ENCODE measurements around the gene CFAP53. TPM values are rescaled to one million over a fixed set of nuclear protein-coding genes. Genes with fewer than 3 reads are reported as not detected.

Gene CFAP53
- total RNA-seq, 1 experiment from 2014 or later: 0.94 TPM

- DNase-seq: no peak
- CTCF ChIA-PET: no interaction called here
- no peak for TF ChIP-seq CTCF (IDR thresholded peaks at IDR 0.05; ENCODE audit: unreplicated experiment)
- H3K9me3 Mint-ChIP-seq (ENCODE audit: low read depth, unreplicated experiment): no peaks in the 10 kb centered on the region
- no peaks in the 10 kb centered on the region for H3K27me3 Mint-ChIP-seq (ENCODE audit: unreplicated experiment)
- no peaks in the 10 kb centered on the region for H3K36me3 Mint-ChIP-seq (ENCODE audit: insufficient read depth, unreplicated experiment)
- intact Hi-C loops (cut with micrococcal nuclease; ENCODE audit: unreplicated experiment): no loop called here
- no TSS peak for BruUV-seq (replicated peaks)
- H3K4me3 Mint-ChIP-seq (ENCODE audit: low read depth, unreplicated experiment): no peak overlapping the region
- peaks cover 34% of the 10 kb centered on the region for H3K4me1 Mint-ChIP-seq (ENCODE audit: low read depth, unreplicated experiment)
- H3K27ac Mint-ChIP-seq (ENCODE audit: unreplicated experiment): no peak overlapping the region
Observed at GRCh38 chr18:50182511-50182910, 83.8 kb downstream of the CFAP53 start.

GRCh38 chr18:50181590-50181989 is 84.7 kb downstream of the CFAP53 start:
- Mint-ChIP-seq H3K27me3 (ENCODE audit: unreplicated experiment) (no peaks in the 10 kb centered on the region), H3K4me3 (ENCODE audit: low read depth, unreplicated experiment) (no peak overlapping the region), H3K36me3 (ENCODE audit: insufficient read depth, unreplicated experiment) (no peaks in the 10 kb centered on the region), H3K27ac (ENCODE audit: unreplicated experiment) (no peak overlapping the region), H3K9me3 (ENCODE audit: low read depth, unreplicated experiment) (no peaks in the 10 kb centered on the region), H3K4me1 (ENCODE audit: low read depth, unreplicated experiment) (peaks cover 34% of the 10 kb centered on the region)
- no peak for TF ChIP-seq CTCF (IDR thresholded peaks at IDR 0.05; ENCODE audit: unreplicated experiment)
- intact Hi-C loops (cut with micrococcal nuclease; ENCODE audit: unreplicated experiment): no loop called here
- DNase-seq: no peak
- CTCF ChIA-PET: no interaction called here
- BruUV-seq (replicated peaks): no TSS peak

GRCh38 chr18:50179465-50179864 is 86.8 kb downstream of the CFAP53 start:
- CTCF ChIA-PET: interaction anchor here (0.7 to 0.9 kb wide), 2 partner anchors 66 to 120 kb away, joined by 3 read pairs; no protein-coding TSS in a partner anchor
- Mint-ChIP-seq H3K36me3 (ENCODE audit: insufficient read depth, unreplicated experiment) (no peaks in the 10 kb centered on the region), H3K4me3 (ENCODE audit: low read depth, unreplicated experiment) (no peak overlapping the region), H3K9me3 (ENCODE audit: low read depth, unreplicated experiment) (no peaks in the 10 kb centered on the region), H3K4me1 (ENCODE audit: low read depth, unreplicated experiment) (peaks cover 34% of the 10 kb centered on the region), H3K27me3 (ENCODE audit: unreplicated experiment) (no peaks in the 10 kb centered on the region), H3K27ac (ENCODE audit: unreplicated experiment) (no peak overlapping the region)
- TF ChIP-seq CTCF (IDR thresholded peaks at IDR 0.05; ENCODE audit: unreplicated experiment): no peak
- intact Hi-C loops (cut with micrococcal nuclease; ENCODE audit: unreplicated experiment): no loop called here
- DNase-seq: no peak
- BruUV-seq (replicated peaks): no TSS peak

GRCh38 chr18:50177294-50177992 is 88.9 kb downstream of the CFAP53 start:
- intact Hi-C loops (cut with micrococcal nuclease; ENCODE audit: unreplicated experiment): no loop called here
- Mint-ChIP-seq H3K9me3 (ENCODE audit: low read depth, unreplicated experiment) (peaks cover 3% of the 10 kb centered on the region), H3K4me1 (ENCODE audit: low read depth, unreplicated experiment) (peaks cover 24% of the 10 kb centered on the region), H3K36me3 (ENCODE audit: insufficient read depth, unreplicated experiment) (no peaks in the 10 kb centered on the region), H3K27me3 (ENCODE audit: unreplicated experiment) (no peaks in the 10 kb centered on the region), H3K27ac (ENCODE audit: unreplicated experiment) (no peak overlapping the region), H3K4me3 (ENCODE audit: low read depth, unreplicated experiment) (no peak overlapping the region)
- no peak for TF ChIP-seq CTCF (IDR thresholded peaks at IDR 0.05; ENCODE audit: unreplicated experiment)
- no peak for DNase-seq
- CTCF ChIA-PET: no interaction called here
- no TSS peak for BruUV-seq (replicated peaks)

Other genes with a start within 250 kb of the CFAP53 start
- 56.7 and 59.1 TPM in 2 replicates for gene MYO5B, start 71.3 kb downstream of the CFAP53 start, total RNA-seq (2022)
- 70.5 and 88.0 TPM in 2 replicates for gene MBD1, start 15.0 kb upstream of the CFAP53 start, total RNA-seq (2022)
- gene CXXC1, start 21.2 kb upstream of the CFAP53 start, total RNA-seq (2022): 75.1 and 95.2 TPM in 2 replicates
- gene SKA1, start 108.6 kb upstream of the CFAP53 start, total RNA-seq (2022): 20.3 and 22.5 TPM in 2 replicates